Sigmoid colon (tissue), 4 donors: ENCODE data around the gene EMP2.

ENCODE experiments used
- EP300 ChIP-seq, 4 donors: sonication (generic); formaldehyde crosslinking; IDR thresholded peaks; one replicate each; pipeline ENCODE4 v1.6.1; 2017; ENCODE audit warnings: antibody characterized with exemption in 4 of 4
- POLR2A ChIP-seq, 2 donors: fragments of 450-650 bp; IDR thresholded peaks; one replicate each; pipeline ENCODE4 v1.6.1; 2016; ENCODE audit warnings: antibody characterized with exemption in 2 of 2, mild to moderate bottlenecking in 2 of 2, moderate library complexity in 2 of 2
- POLR2AphosphoS5 ChIP-seq, 4 donors: sonication (generic); formaldehyde crosslinking; IDR thresholded peaks; one replicate each; pipeline ENCODE4 v1.6.1; 2017; ENCODE audit warnings: antibody characterized with exemption in 4 of 4
- TF ChIP-seq, protein P1 (sequence below), 4 experiments: fragments of 450-650 bp in 3 of 4; fragments of 200-600 bp in 1 of 4; IDR thresholded peaks; one replicate each; pipeline ENCODE4 v1.5.1; 2016 to 2019; ENCODE audit warnings: antibody characterized with exemption in 4 of 4, mild to moderate bottlenecking in 3 of 4, moderate library complexity in 2 of 4

DNA sequence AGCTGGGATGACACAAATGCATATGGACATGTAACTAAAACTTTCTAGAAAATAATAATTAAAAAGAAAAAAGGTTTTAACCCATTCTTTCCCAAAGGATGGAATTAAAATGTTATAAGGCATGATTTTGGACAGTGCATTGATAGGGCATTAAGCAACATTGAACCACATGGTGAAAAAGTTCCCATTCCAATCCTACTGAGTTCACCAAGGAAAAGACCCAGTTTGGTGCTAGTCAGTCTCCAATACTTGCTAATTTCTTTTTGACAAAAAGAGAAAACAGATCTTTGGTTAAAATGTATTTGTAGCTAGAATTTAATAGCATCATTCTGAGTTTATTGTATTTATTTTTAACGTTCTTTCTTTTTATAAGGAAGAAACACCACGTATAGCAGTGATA lies 28.1 kb downstream of the EMP2 start:
- TF ChIP-seq, protein P1, sequence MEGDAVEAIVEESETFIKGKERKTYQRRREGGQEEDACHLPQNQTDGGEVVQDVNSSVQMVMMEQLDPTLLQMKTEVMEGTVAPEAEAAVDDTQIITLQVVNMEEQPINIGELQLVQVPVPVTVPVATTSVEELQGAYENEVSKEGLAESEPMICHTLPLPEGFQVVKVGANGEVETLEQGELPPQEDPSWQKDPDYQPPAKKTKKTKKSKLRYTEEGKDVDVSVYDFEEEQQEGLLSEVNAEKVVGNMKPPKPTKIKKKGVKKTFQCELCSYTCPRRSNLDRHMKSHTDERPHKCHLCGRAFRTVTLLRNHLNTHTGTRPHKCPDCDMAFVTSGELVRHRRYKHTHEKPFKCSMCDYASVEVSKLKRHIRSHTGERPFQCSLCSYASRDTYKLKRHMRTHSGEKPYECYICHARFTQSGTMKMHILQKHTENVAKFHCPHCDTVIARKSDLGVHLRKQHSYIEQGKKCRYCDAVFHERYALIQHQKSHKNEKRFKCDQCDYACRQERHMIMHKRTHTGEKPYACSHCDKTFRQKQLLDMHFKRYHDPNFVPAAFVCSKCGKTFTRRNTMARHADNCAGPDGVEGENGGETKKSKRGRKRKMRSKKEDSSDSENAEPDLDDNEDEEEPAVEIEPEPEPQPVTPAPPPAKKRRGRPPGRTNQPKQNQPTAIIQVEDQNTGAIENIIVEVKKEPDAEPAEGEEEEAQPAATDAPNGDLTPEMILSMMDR (IDR thresholded peaks at IDR 0.05), result no peak
- TF ChIP-seq POLR2A (IDR thresholded peaks at IDR 0.05), result no peak
- no peak for TF ChIP-seq POLR2AphosphoS5 (IDR thresholded peaks at IDR 0.05)
- no peak for TF ChIP-seq EP300 (IDR thresholded peaks at IDR 0.05)
